ENCODE results near the gene EFNA5.

Gene EFNA5

GRCh38 chr5:107456281-107456715, 214.4 kb downstream of the EFNA5 start:
- no peak for ATAC-seq

GRCh38 chr5:107455111-107455544, 215.6 kb downstream of the EFNA5 start:
- ATAC-seq, result no peak
- TF ChIP-seq BACH2 (CRISPR knock-in tag; IDR thresholded peaks at IDR 0.05; ENCODE audit: borderline replicate concordance) (no peak), TSHZ2 (CRISPR knock-in tag; IDR thresholded peaks at IDR 0.05) (no peak), ISL1 (CRISPR knock-in tag; IDR thresholded peaks at IDR 0.05) (no peak), TOX (CRISPR knock-in tag; IDR thresholded peaks at IDR 0.05; ENCODE audit: borderline replicate concordance) (no peak), ZFP3 (CRISPR knock-in tag; IDR thresholded peaks at IDR 0.05) (no peak), TCF4 (CRISPR knock-in tag; IDR thresholded peaks at IDR 0.05; ENCODE audit: borderline replicate concordance) (no peak), ZFP30 (CRISPR knock-in tag; IDR thresholded peaks at IDR 0.05) (no peak), OSR1 (CRISPR knock-in tag; IDR thresholded peaks at IDR 0.05) (no peak), RARB (CRISPR knock-in tag; IDR thresholded peaks at IDR 0.05) (no peak), GLIS3 (CRISPR knock-in tag; IDR thresholded peaks at IDR 0.05) (no peak), ESRRG (CRISPR knock-in tag; IDR thresholded peaks at IDR 0.05) (no peak)
- TF ChIP-seq, protein P1, sequence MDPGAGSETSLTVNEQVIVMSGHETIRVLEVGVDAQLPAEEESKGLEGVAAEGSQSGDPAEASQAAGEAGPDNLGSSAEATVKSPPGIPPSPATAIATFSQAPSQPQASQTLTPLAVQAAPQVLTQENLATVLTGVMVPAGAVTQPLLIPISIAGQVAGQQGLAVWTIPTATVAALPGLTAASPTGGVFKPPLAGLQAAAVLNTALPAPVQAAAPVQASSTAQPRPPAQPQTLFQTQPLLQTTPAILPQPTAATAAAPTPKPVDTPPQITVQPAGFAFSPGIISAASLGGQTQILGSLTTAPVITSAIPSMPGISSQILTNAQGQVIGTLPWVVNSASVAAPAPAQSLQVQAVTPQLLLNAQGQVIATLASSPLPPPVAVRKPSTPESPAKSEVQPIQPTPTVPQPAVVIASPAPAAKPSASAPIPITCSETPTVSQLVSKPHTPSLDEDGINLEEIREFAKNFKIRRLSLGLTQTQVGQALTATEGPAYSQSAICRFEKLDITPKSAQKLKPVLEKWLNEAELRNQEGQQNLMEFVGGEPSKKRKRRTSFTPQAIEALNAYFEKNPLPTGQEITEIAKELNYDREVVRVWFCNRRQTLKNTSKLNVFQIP (CRISPR knock-in tag; IDR thresholded peaks at IDR 0.05; ENCODE audit: borderline replicate concordance, low read depth), result no peak
- TF ChIP-seq, protein P2, sequence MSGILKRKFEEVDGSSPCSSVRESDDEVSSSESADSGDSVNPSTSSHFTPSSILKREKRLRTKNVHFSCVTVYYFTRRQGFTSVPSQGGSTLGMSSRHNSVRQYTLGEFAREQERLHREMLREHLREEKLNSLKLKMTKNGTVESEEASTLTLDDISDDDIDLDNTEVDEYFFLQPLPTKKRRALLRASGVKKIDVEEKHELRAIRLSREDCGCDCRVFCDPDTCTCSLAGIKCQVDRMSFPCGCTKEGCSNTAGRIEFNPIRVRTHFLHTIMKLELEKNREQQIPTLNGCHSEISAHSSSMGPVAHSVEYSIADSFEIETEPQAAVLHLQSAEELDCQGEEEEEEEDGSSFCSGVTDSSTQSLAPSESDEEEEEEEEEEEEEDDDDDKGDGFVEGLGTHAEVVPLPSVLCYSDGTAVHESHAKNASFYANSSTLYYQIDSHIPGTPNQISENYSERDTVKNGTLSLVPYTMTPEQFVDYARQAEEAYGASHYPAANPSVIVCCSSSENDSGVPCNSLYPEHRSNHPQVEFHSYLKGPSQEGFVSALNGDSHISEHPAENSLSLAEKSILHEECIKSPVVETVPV (CRISPR knock-in tag; IDR thresholded peaks at IDR 0.05), result no peak

More at GRCh38 chr5:107456281-107456715, 214.4 kb downstream of the EFNA5 start:
- TF ChIP-seq, protein P2 (CRISPR knock-in tag; IDR thresholded peaks at IDR 0.05), result no peak
- TF ChIP-seq TCF4 (CRISPR knock-in tag; IDR thresholded peaks at IDR 0.05; ENCODE audit: borderline replicate concordance), result no peak
- no peak for TF ChIP-seq ISL1 (CRISPR knock-in tag; IDR thresholded peaks at IDR 0.05)
- TF ChIP-seq, protein P1 (CRISPR knock-in tag; IDR thresholded peaks at IDR 0.05; ENCODE audit: borderline replicate concordance, low read depth), result no peak
- no peak for TF ChIP-seq ZFP30 (CRISPR knock-in tag; IDR thresholded peaks at IDR 0.05)
- TF ChIP-seq TSHZ2 (CRISPR knock-in tag; IDR thresholded peaks at IDR 0.05), result no peak
- no peak for TF ChIP-seq SNAI2 (CRISPR knock-in tag; IDR thresholded peaks at IDR 0.05)
- no peak for TF ChIP-seq ZC3H10 (CRISPR knock-in tag; IDR thresholded peaks at IDR 0.05)
- TF ChIP-seq ESRRG (CRISPR knock-in tag; IDR thresholded peaks at IDR 0.05), result no peak
- TF ChIP-seq ARNTL (CRISPR knock-in tag; IDR thresholded peaks at IDR 0.05; ENCODE audit: borderline replicate concordance, low read depth), result no peak
- no peak for TF ChIP-seq PATZ1 (CRISPR knock-in tag; IDR thresholded peaks at IDR 0.05; ENCODE audit: borderline replicate concordance)
- TF ChIP-seq ZNF565 (CRISPR knock-in tag; conservative IDR thresholded peaks at IDR 0.05; ENCODE audit: low read depth), result no peak
- TF ChIP-seq GLIS3 (CRISPR knock-in tag; IDR thresholded peaks at IDR 0.05), result no peak
- TF ChIP-seq ZNF8 (CRISPR knock-in tag; IDR thresholded peaks at IDR 0.05), result no peak
